HG02678 (cell line): ENCODE measurements around the gene CST9L.

ENCODE experiments used
- ATAC-seq: cut with Tn5 transposase; IDR thresholded peaks from one replicate; pipeline ENCODE4 v1.9.1; 2021; ENCODE audit warnings: mild to moderate bottlenecking, moderate library complexity; ENCODE audit not compliant: unreplicated experiment

Gene CST9L

DNA sequence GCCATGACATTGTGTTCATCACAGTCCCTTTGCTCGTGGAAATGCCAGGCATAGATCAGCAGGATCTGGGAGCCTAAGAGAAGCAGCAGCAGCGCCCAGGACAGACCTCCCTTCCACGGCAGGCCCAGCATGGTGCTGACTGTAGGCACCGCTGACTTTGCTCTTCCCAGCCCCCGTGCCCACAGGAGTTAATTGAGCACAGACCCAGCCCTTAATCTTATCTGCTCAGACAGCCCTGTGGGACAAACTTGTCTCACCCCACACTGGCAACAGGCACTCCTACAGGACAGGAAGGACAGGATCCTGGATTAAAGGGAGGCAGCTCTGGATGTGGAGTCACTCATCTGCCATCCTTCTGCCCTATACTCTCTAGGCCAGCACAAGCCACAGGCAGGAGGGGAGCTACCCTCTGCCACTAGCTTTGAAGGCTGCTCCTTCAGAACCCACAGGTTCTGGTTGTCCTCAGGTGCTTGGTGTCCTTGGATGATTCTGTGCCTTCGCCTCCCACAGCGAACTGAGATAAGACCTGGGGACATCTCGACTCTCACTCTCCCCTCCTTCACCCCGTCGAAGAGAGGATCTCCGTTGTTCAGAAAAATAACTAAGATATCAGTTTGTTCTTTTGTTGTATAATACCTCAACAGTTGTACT is at the start of gene CST9L:
CST9L (minus strand) TSS at position 165 of the 651 bp plus-strand sequence; CDS start at position 131, 34 bp downstream.
- ATAC-seq: no peak

GRCh38 chr20:23614163-23614562 is 45.9 kb upstream of the CST9L start:
- no peak for ATAC-seq

DNA sequence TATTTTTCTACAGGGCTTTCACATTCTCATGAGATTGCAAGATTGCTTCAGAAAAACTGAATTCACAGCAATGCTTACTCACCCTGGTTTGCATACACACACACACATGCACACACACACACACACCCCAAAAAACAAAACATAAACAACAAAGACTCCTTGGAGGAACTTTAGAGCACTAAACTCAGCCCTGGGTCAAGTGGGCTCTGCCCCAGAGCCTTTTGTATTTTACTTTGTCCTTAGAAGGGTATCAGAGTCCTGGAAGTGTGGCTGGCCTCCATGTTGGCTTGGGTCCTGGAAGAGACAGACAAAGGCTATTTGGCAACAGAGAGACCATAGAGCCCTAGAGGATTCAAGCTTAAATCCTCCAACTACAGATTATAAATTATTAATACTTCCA is 45.4 kb upstream of the CST9L start:
- ATAC-seq: no peak

GRCh38 chr20:23612396-23612795 is 44.1 kb upstream of the CST9L start:
- ATAC-seq: no peak

- ATAC-seq: no peak
These were observed 41.3 kb upstream of the CST9L start for GRCh38 chr20:23609486-23610109.

DNA sequence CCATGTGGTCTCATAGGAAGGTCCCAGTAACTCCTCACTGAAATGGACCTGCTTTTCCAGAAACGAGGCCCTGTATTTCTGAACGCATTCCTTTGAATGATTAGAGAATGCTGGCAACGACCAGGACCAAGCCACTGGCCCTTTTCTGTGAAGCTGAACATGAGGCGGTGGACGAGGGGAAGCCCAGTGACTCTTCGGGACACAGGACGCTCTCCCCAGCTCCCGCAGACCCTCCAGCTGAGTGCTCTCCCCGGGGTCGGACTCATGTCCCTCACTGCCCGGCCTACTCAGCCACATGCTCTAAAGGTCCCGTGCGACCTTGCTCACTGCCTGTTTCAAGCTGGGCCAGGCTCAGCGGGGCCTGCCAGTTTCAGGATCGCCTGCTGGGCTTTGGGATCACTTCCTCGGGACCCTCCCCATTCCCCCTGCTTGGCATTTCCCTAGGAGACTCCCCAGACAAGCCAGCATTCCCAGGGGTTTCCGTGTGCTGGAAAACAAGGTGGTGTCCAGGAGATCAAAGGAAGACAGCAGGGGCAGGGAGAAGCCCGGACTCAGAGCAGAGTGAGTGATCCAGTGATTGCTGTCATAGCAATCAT is 40.1 kb upstream of the CST9L start:
- ATAC-seq: no peak

- ATAC-seq: no peak
These were observed 39.4 kb upstream of the CST9L start for GRCh38 chr20:23607497-23608245.

GRCh38 chr20:23606652-23607049 is 38.4 kb upstream of the CST9L start:
- ATAC-seq: peak; percentile 96

- no peak for ATAC-seq
These were observed 37.8 kb upstream of the CST9L start, which contains the start of gene CST9 for GRCh38 chr20:23605867-23606651. Gene CST9, minus strand, starts transcription at chr20:23605917. Its CDS starts 53 bp downstream, at chr20:23605864.

GRCh38 chr20:23604306-23604705 is 36.0 kb upstream of the CST9L start:
- no peak for ATAC-seq

GRCh38 chr20:23603321-23603720 is 35.0 kb upstream of the CST9L start:
- no peak for ATAC-seq

GRCh38 chr20:23602699-23603098 is 34.4 kb upstream of the CST9L start:
- ATAC-seq: no peak

DNA sequence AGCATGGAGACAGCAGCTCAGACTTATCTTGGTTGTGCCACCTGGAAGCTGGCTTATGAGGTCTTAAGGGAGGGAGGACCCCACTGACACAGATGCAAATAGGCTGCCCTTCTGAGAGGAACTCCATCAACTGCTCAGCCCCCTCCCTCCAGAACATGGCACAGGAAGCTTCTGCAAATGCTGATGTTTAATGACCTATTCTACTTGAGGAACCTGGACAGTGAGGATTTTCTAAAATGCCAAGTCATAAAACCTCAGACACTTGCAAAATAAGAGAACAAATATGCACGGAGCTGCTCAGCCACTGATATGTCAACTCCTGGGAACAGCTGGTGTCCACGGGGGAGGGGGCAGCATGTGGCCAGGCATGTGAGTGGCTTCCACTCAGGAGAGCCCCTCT is 34.0 kb upstream of the CST9L start:
- ATAC-seq: no peak

DNA sequence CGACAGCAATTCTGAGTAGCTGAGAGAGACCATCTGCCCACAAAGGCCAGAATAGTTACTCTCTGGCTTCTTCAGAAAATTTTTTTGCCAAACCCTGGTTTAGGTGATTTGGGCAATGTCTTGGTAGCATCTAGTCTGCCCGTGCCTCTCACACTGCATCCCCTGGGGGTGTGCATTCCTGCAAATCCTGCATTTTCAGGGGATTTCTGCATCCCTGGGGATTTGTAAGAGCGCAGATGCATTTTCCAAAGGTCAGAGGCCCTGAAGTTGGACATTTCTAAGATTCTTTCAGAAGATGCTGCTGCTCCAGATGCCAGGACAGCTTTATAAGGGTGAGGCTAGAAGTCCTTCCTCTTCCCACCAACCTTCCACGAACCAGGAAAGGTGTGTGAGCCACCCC is 33.4 kb upstream of the CST9L start:
- no peak for ATAC-seq

- ATAC-seq: no peak
These were observed 30.2 kb upstream of the CST9L start for GRCh38 chr20:23598481-23598880.

- ATAC-seq: no peak
These were observed 28.4 kb upstream of the CST9L start for GRCh38 chr20:23596579-23597250.

GRCh38 chr20:23595941-23596340 is 27.7 kb upstream of the CST9L start:
- ATAC-seq: no peak

- no peak for ATAC-seq
These were observed 20.4 kb upstream of the CST9L start for GRCh38 chr20:23588434-23589403.

GRCh38 chr20:23587631-23588030 is 19.3 kb upstream of the CST9L start:
- ATAC-seq: no peak
